WTC11 (cell line): ENCODE measurements around the gene PDE6D. TPM values are rescaled to one million over a fixed set of nuclear protein-coding genes. Genes with fewer than 3 reads are reported as not detected.
A peak's percentile ranks its signal among the peaks of the same experiment; 100 is the strongest.

Experiments
- ATAC-seq: fragments of 200-7000 bp; cut with Tn5 transposase; 2 replicates; pipeline ENCODE4 v1.10.0; 2021; ENCODE audit warnings: mild to moderate bottlenecking, moderate library complexity
- CTCF ChIA-PET: fragments of 300-600 bp; sonication (Branson Sonifier 250); formaldehyde crosslinking; loops from one replicate; lab custom pipeline; 2021; ENCODE audit warnings: antibody characterized with exemption; lab: Charles Lee
- POLR2A ChIA-PET: fragments of 350-600 bp; sonication (Branson Sonifier 250); formaldehyde crosslinking; loops from one replicate; lab custom pipeline; 2021; ENCODE audit warnings: antibody characterized with exemption; lab: Charles Lee
- DNase-seq: peaks from one replicate; pipeline ENCODE4 v3.0.0; 2021; ENCODE audit warnings: low spot score
- H3K27ac Mint-ChIP-seq: 2 replicates; pipeline ENCODE4 v1.8.0; 2021; ENCODE audit warnings: mixed read lengths
- H3K27me3 Mint-ChIP-seq: 2 replicates; pipeline ENCODE4 v1.8.0; 2021; ENCODE audit warnings: low read depth, mild to moderate bottlenecking, moderate library complexity, mixed read lengths
- H3K36me3 Mint-ChIP-seq: 2 replicates; pipeline ENCODE4 v1.8.0; 2021; ENCODE audit warnings: mixed read lengths
- H3K4me1 Mint-ChIP-seq: 2 replicates; pipeline ENCODE4 v1.8.0; 2022; ENCODE audit warnings: mixed read lengths
- H3K4me3 Mint-ChIP-seq: 2 replicates; pipeline ENCODE4 v1.8.0; 2021; ENCODE audit warnings: mild to moderate bottlenecking, moderate library complexity, mixed read lengths
- H3K9me3 Mint-ChIP-seq: 2 replicates; pipeline ENCODE4 v1.8.0; 2021; ENCODE audit warnings: mixed read lengths
- AFF4 ChIP-seq: sonication (generic); formaldehyde crosslinking; IDR thresholded peaks from 2 replicates; pipeline ENCODE4 v1.8.1; 2023; ENCODE audit warnings: mild to moderate bottlenecking, missing genetic modification reagents, borderline replicate concordance
- EMX1 ChIP-seq: fragments of 250-450 bp; sonication (Bioruptor Pico); IDR thresholded peaks from 2 replicates; pipeline ENCODE4 v1.8.0; 2021; ENCODE audit warnings: mild to moderate bottlenecking
- ETV6 ChIP-seq: sonication (generic); formaldehyde crosslinking; IDR thresholded peaks from 2 replicates; pipeline ENCODE4 v1.8.1; 2022; ENCODE audit warnings: mild to moderate bottlenecking, missing genetic modification reagents
- FOXJ3 ChIP-seq: sonication (generic); formaldehyde crosslinking; IDR thresholded peaks from 2 replicates; pipeline ENCODE4 v1.9.0; 2021; ENCODE audit warnings: missing genetic modification reagents, mild to moderate bottlenecking, borderline replicate concordance
- FOXK1 ChIP-seq: sonication (generic); formaldehyde crosslinking; IDR thresholded peaks from 2 replicates; pipeline ENCODE4 v1.8.0; 2022; ENCODE audit warnings: mild to moderate bottlenecking, moderate library complexity, missing genetic modification reagents
- GRHL2 ChIP-seq: fragments of 250-450 bp; sonication (Bioruptor Pico); IDR thresholded peaks from 2 replicates; pipeline ENCODE4 v1.8.0; 2022; ENCODE audit warnings: mild to moderate bottlenecking, moderate library complexity; ENCODE audit not compliant: insufficient replicate concordance, severe bottlenecking
- GTF2I ChIP-seq: fragments of 250-450 bp; sonication (Bioruptor Pico); conservative IDR thresholded peaks from 2 replicates; pipeline ENCODE4 v1.4.0; 2021; ENCODE audit warnings: mild to moderate bottlenecking
- JAZF1 ChIP-seq: fragments of 250-450 bp; sonication (Bioruptor Pico); IDR thresholded peaks from 2 replicates; pipeline ENCODE4 v1.9.0; 2021; ENCODE audit warnings: moderate library complexity, mild to moderate bottlenecking, inconsistent platforms
- PRRX2 ChIP-seq: fragments of 250-450 bp; sonication (Bioruptor Pico); IDR thresholded peaks from 2 replicates; pipeline ENCODE4 v1.8.0; 2021; ENCODE audit warnings: mild to moderate bottlenecking
- RELA ChIP-seq: sonication (generic); formaldehyde crosslinking; IDR thresholded peaks from 2 replicates; pipeline ENCODE4 v1.8.1; 2022; ENCODE audit warnings: missing genetic modification reagents, mild to moderate bottlenecking, borderline replicate concordance
- RORB ChIP-seq: fragments of 250-450 bp; sonication (Bioruptor Pico); IDR thresholded peaks from 2 replicates; pipeline ENCODE4 v1.9.0; 2021; ENCODE audit warnings: mild to moderate bottlenecking
- SMAD4 ChIP-seq: sonication (generic); formaldehyde crosslinking; IDR thresholded peaks from 2 replicates; pipeline ENCODE4 v1.8.0; 2022; ENCODE audit warnings: mild to moderate bottlenecking, missing genetic modification reagents
- TEAD4 ChIP-seq: sonication (generic); formaldehyde crosslinking; IDR thresholded peaks from 2 replicates; pipeline ENCODE4 v1.8.0; 2022; ENCODE audit warnings: mild to moderate bottlenecking, missing genetic modification reagents
- ZBTB21 ChIP-seq: sonication (generic); formaldehyde crosslinking; IDR thresholded peaks from 2 replicates; pipeline ENCODE4 v1.8.1; 2023; ENCODE audit warnings: mild to moderate bottlenecking, missing genetic modification reagents, borderline replicate concordance
- ZNF121 ChIP-seq: sonication (generic); formaldehyde crosslinking; IDR thresholded peaks from 2 replicates; pipeline ENCODE4 v1.8.0; 2023; ENCODE audit warnings: missing genetic modification reagents
- ZNF232 ChIP-seq: sonication (generic); formaldehyde crosslinking; IDR thresholded peaks from 2 replicates; pipeline ENCODE4 v1.8.0; 2022; ENCODE audit warnings: mild to moderate bottlenecking, missing genetic modification reagents
- ZNF263 ChIP-seq: sonication (generic); formaldehyde crosslinking; IDR thresholded peaks from 2 replicates; pipeline ENCODE4 v1.8.1; 2022; ENCODE audit warnings: low read depth, mild to moderate bottlenecking, moderate library complexity, missing genetic modification reagents
- ZNF281 ChIP-seq: sonication (generic); formaldehyde crosslinking; IDR thresholded peaks from 2 replicates; pipeline ENCODE4 v1.8.0; 2023; ENCODE audit warnings: mild to moderate bottlenecking, missing genetic modification reagents
- ZNF423 ChIP-seq: fragments of 250-450 bp; sonication (Bioruptor Pico); IDR thresholded peaks from 2 replicates; pipeline ENCODE4 v2.1.2; 2022; ENCODE audit warnings: mild to moderate bottlenecking, moderate library complexity
- ZNF512 ChIP-seq: sonication (generic); formaldehyde crosslinking; IDR thresholded peaks from 2 replicates; pipeline ENCODE4 v1.8.1; 2022; ENCODE audit warnings: missing genetic modification reagents, borderline replicate concordance
- total RNA-seq: library from RNA; stranded (reverse); gene quantifications from 3 replicates; pipeline ENCODE4 v1.2.3, GENCODE V29; 2021
- TF ChIP-seq, protein P1 (sequence below): fragments of 250-450 bp; sonication (Bioruptor Pico); IDR thresholded peaks from 2 replicates; pipeline ENCODE4 v1.9.0; 2021; ENCODE audit warnings: mild to moderate bottlenecking

Gene PDE6D
- total RNA-seq, 1 experiment from 2014 or later = 30.2 TPM

GRCh38 chr2:231781798-231782726 lies 980 bp upstream of the PDE6D start (continued):
- TF ChIP-seq AFF4 (CRISPR knock-in tag) = no peak
- TF ChIP-seq, all 79 proteins: peak for 0

- Mint-ChIP-seq H3K9me3 (no peaks in the 10 kb centered on the region), H3K27ac (no peak overlapping the region), H3K4me1 (peaks cover 23% of the 10 kb centered on the region), H3K27me3 (no peaks in the 10 kb centered on the region; the same call in 1 of the 2 replicates), H3K4me3 (peak overlapping the region; percentile 95), H3K36me3 (no peaks in the 10 kb centered on the region)
- ChIA-PET POLR2A (interaction anchor here (0.9 kb wide), 1 partner anchor 72 kb away, joined by 3 read pairs; the partner anchor contains the start of gene PTMA), CTCF (interaction anchor here (0.8 to 1.3 kb wide), 6 partner anchors 66 to 107 kb away, joined by 3 to 6 read pairs (median 4); no protein-coding TSS in a partner anchor)
- peak; percentile 23 for ATAC-seq
- peak; percentile 45 for DNase-seq
- TF ChIP-seq ZNF232 (CRISPR knock-in tag) (no peak), ZNF512 (no peak), FOXK1 (CRISPR knock-in tag) (peak; percentile 50; the same call in 1 of the 2 replicates), ZNF281 (CRISPR knock-in tag) (no peak), TEAD4 (CRISPR knock-in tag) (no peak), FOXJ3 (CRISPR knock-in tag) (no peak)
Observed at GRCh38 chr2:231780123-231780908, 766 bp downstream of the PDE6D start.

GRCh38 chr2:231769170-231770136 lies 11.6 kb downstream of the PDE6D start:
- no peak overlapping the region for H3K4me3 Mint-ChIP-seq
- DNase-seq (no peak), ATAC-seq (no peak)
- peaks cover 9% of the 10 kb centered on the region for H3K4me1 Mint-ChIP-seq
- H3K9me3 Mint-ChIP-seq = no peaks in the 10 kb centered on the region
- no peaks in the 10 kb centered on the region for H3K27me3 Mint-ChIP-seq
- ChIA-PET POLR2A (no interaction called here), CTCF (interaction anchor here (0.8 to 1.6 kb wide), 2 partner anchors 17 to 55 kb away, joined by 4 to 5 read pairs; partner anchors contain the start of gene COPS7B)
- H3K27ac Mint-ChIP-seq = no peak overlapping the region
- H3K36me3 Mint-ChIP-seq = no peaks in the 10 kb centered on the region
- TF ChIP-seq EMX1 (CRISPR knock-in tag) = no peak
- TF ChIP-seq ETV6 (CRISPR knock-in tag) = no peak
- TF ChIP-seq, protein P1, sequence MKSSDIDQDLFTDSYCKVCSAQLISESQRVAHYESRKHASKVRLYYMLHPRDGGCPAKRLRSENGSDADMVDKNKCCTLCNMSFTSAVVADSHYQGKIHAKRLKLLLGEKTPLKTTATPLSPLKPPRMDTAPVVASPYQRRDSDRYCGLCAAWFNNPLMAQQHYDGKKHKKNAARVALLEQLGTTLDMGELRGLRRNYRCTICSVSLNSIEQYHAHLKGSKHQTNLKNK (CRISPR knock-in tag) = no peak
- no peak for TF ChIP-seq JAZF1
- no peak for TF ChIP-seq GRHL2 (CRISPR knock-in tag)
- no peak for TF ChIP-seq ZBTB21
- no peak for TF ChIP-seq RORB (CRISPR knock-in tag)
- TF ChIP-seq ZNF121 (CRISPR knock-in tag) = peak; percentile 90
- no peak for TF ChIP-seq ZNF263 (CRISPR knock-in tag)
- TF ChIP-seq FOXK1 (CRISPR knock-in tag) = no peak
- no peak for TF ChIP-seq SMAD4
- TF ChIP-seq GTF2I = peak; percentile 70
- no peak for TF ChIP-seq PRRX2 (CRISPR knock-in tag)
- TF ChIP-seq ZNF423 (CRISPR knock-in tag) = no peak
- TF ChIP-seq RELA (CRISPR knock-in tag) = no peak
